ENCODE results near the gene ABHD15.

ABHD15 gene

GRCh38 chr17:29594519-29595090, 27.8 kb upstream of the ABHD15 start:
- no peak for DNase-seq (ENCODE audit: low read depth, low spot score)

GRCh38 chr17:29593591-29594518, 27.0 kb upstream of the ABHD15 start:
- DNase-seq (ENCODE audit: low read depth, low spot score) = no peak

GRCh38 chr17:29592850-29593551, 26.2 kb upstream of the ABHD15 start, which contains the start of gene ANKRD13B:
Gene ANKRD13B (plus strand): TSS chr17:29593132. CDS start chr17:29593622, 490 bp downstream.
- no peak for DNase-seq (ENCODE audit: low read depth, low spot score)

GRCh38 chr17:29591737-29592608, 25.1 kb upstream of the ABHD15 start:
- DNase-seq (ENCODE audit: low read depth, low spot score) = peak; percentile 54

- DNase-seq (ENCODE audit: low read depth, low spot score) = no peak
Measured at GRCh38 chr17:29591146-29591736, 24.4 kb upstream of the ABHD15 start.

- DNase-seq (ENCODE audit: low read depth, low spot score) = no peak
Measured at GRCh38 chr17:29590411-29591145, 23.7 kb upstream of the ABHD15 start.

GRCh38 chr17:29589524-29590410, 22.9 kb upstream of the ABHD15 start, which contains the start of gene GIT1:
Gene GIT1 (minus strand): TSS chr17:29589648. CDS start chr17:29589378, 270 bp downstream.
- DNase-seq (ENCODE audit: low read depth, low spot score) = peak; percentile 66

GRCh38 chr17:29588562-29589411, 21.9 kb upstream of the ABHD15 start:
- DNase-seq (ENCODE audit: low read depth, low spot score) = no peak

GRCh38 chr17:29588017-29588561, 21.3 kb upstream of the ABHD15 start:
- no peak for DNase-seq (ENCODE audit: low read depth, low spot score)

GRCh38 chr17:29587591-29587990, 20.8 kb upstream of the ABHD15 start:
- no peak for DNase-seq (ENCODE audit: low read depth, low spot score)

GRCh38 chr17:29586676-29587469, 20.0 kb upstream of the ABHD15 start:
- DNase-seq (ENCODE audit: low read depth, low spot score) = no peak

- DNase-seq (ENCODE audit: low read depth, low spot score) = no peak
Measured at GRCh38 chr17:29585080-29585751, 18.4 kb upstream of the ABHD15 start.

- DNase-seq (ENCODE audit: low read depth, low spot score) = no peak
Measured at GRCh38 chr17:29584452-29585079, 17.7 kb upstream of the ABHD15 start.

- DNase-seq (ENCODE audit: low read depth, low spot score) = no peak
Measured at GRCh38 chr17:29583324-29584248, 16.7 kb upstream of the ABHD15 start.

GRCh38 chr17:29582772-29583171, 15.9 kb upstream of the ABHD15 start:
- DNase-seq (ENCODE audit: low read depth, low spot score) = no peak
